ENCODE results near the gene SLC43A1.

SLC43A1 gene

GRCh38 chr11:57544566-57544965 lies 29.1 kb upstream of the SLC43A1 start:
- Histone ChIP-seq H4K20me1 (ENCODE audit: control insufficient read depth, insufficient read depth, low read depth, low read length) (no peaks in the 10 kb centered on the region), H3F3A (ENCODE audit: control insufficient read depth, insufficient read depth) (no peaks in the 10 kb centered on the region), H3K4me1 (ENCODE audit: control insufficient read depth, low read length) (peaks cover 3% of the 10 kb centered on the region), H3K79me2 (ENCODE audit: control insufficient read depth, low read length) (no peaks in the 10 kb centered on the region), H3K9me3 (ENCODE audit: control insufficient read depth, insufficient read depth, low read length) (no peaks in the 10 kb centered on the region), H3K4me3 (ENCODE audit: low read length) (no peak overlapping the region), H3K9me2 (replicated peaks; ENCODE audit: control insufficient read depth, low read length) (no peaks in the 10 kb centered on the region), H3K27ac (ENCODE audit: low read depth, low read length) (no peak overlapping the region), H3K36me3 (ENCODE audit: control insufficient read depth, low read length) (no peaks in the 10 kb centered on the region), H3K4me2 (ENCODE audit: low read length) (no peak overlapping the region), H3K27me3 (ENCODE audit: control insufficient read depth, low read length) (no peaks in the 10 kb centered on the region; the same call in 1 of the 2 replicates)
- TF ChIP-seq EZH2phosphoT487 (IDR thresholded peaks at IDR 0.05; ENCODE audit: borderline replicate concordance, low read length) (no peak), CTCF (IDR thresholded peaks at IDR 0.05; ENCODE audit: low read depth, low read length, poor library complexity, severe bottlenecking) (no peak)

GRCh38 chr11:57543593-57543992 lies 28.1 kb upstream of the SLC43A1 start:
- peaks cover 3% of the 10 kb centered on the region for H3K4me1 ChIP-seq (ENCODE audit: control insufficient read depth, low read length)
- no peak overlapping the region for H3K4me3 ChIP-seq (ENCODE audit: low read length)
- H3K79me2 ChIP-seq (ENCODE audit: control insufficient read depth, low read length): no peaks in the 10 kb centered on the region
- TF ChIP-seq CTCF (IDR thresholded peaks at IDR 0.05; ENCODE audit: low read depth, low read length, poor library complexity, severe bottlenecking) (no peak), EZH2phosphoT487 (IDR thresholded peaks at IDR 0.05; ENCODE audit: borderline replicate concordance, low read length) (no peak)
- no peaks in the 10 kb centered on the region for H3K36me3 ChIP-seq (ENCODE audit: control insufficient read depth, low read length)
- no peaks in the 10 kb centered on the region; the same call in 1 of the 2 replicates for H3K27me3 ChIP-seq (ENCODE audit: control insufficient read depth, low read length)
- no peaks in the 10 kb centered on the region for H3K9me3 ChIP-seq (ENCODE audit: control insufficient read depth, insufficient read depth, low read length)
- no peaks in the 10 kb centered on the region for H3K9me2 ChIP-seq (replicated peaks; ENCODE audit: control insufficient read depth, low read length)
- no peak overlapping the region for H3K4me2 ChIP-seq (ENCODE audit: low read length)
- no peaks in the 10 kb centered on the region for H3F3A ChIP-seq (ENCODE audit: control insufficient read depth, insufficient read depth)
- no peak overlapping the region for H3K27ac ChIP-seq (ENCODE audit: low read depth, low read length)
- H4K20me1 ChIP-seq (ENCODE audit: control insufficient read depth, insufficient read depth, low read depth, low read length): no peaks in the 10 kb centered on the region

GRCh38 chr11:57542582-57542981 lies 27.1 kb upstream of the SLC43A1 start:
- Histone ChIP-seq H3K36me3 (ENCODE audit: control insufficient read depth, low read length) (no peaks in the 10 kb centered on the region), H4K20me1 (ENCODE audit: control insufficient read depth, insufficient read depth, low read depth, low read length) (no peaks in the 10 kb centered on the region), H3K27me3 (ENCODE audit: control insufficient read depth, low read length) (no peaks in the 10 kb centered on the region; the same call in 1 of the 2 replicates), H3K9me3 (ENCODE audit: control insufficient read depth, insufficient read depth, low read length) (no peaks in the 10 kb centered on the region), H3K79me2 (ENCODE audit: control insufficient read depth, low read length) (no peaks in the 10 kb centered on the region), H3K9me2 (replicated peaks; ENCODE audit: control insufficient read depth, low read length) (no peaks in the 10 kb centered on the region), H3K4me3 (ENCODE audit: low read length) (no peak overlapping the region), H3K4me1 (ENCODE audit: control insufficient read depth, low read length) (peaks cover under 1% of the 10 kb centered on the region), H3K27ac (ENCODE audit: low read depth, low read length) (no peak overlapping the region), H3F3A (ENCODE audit: control insufficient read depth, insufficient read depth) (no peaks in the 10 kb centered on the region), H3K4me2 (ENCODE audit: low read length) (no peak overlapping the region)
- TF ChIP-seq CTCF (IDR thresholded peaks at IDR 0.05; ENCODE audit: low read depth, low read length, poor library complexity, severe bottlenecking) (no peak), EZH2phosphoT487 (IDR thresholded peaks at IDR 0.05; ENCODE audit: borderline replicate concordance, low read length) (no peak)
